Measurements from ENCODE around the gene TXNRD2.
"Not testable (repeated sequence)": the region's sequence is repeated elsewhere in the genome, so short reads cannot be mapped to it uniquely, and the experiment has no call there.

Gene TXNRD2

GRCh38 chr22:19841641-19842392, 99.8 kb downstream of the TXNRD2 start:
- FAIRE-seq: no peak

GRCh38 chr22:19840955-19841640, 100.5 kb downstream of the TXNRD2 start:
- no peak for FAIRE-seq

- no peak for FAIRE-seq
Measured at GRCh38 chr22:19840059-19840458, 101.6 kb downstream of the TXNRD2 start.

- FAIRE-seq: no peak
Measured at GRCh38 chr22:19837915-19838314, 103.7 kb downstream of the TXNRD2 start.

GRCh38 chr22:19836512-19836911, 105.1 kb downstream of the TXNRD2 start:
- FAIRE-seq: peak; percentile 17

GRCh38 chr22:19834599-19834998, 107.0 kb downstream of the TXNRD2 start:
- FAIRE-seq: no peak

- FAIRE-seq: not testable (repeated sequence)
Measured at GRCh38 chr22:19833327-19833726, 108.3 kb downstream of the TXNRD2 start.

GRCh38 chr22:19832476-19833108, 109.0 kb downstream of the TXNRD2 start:
- FAIRE-seq: no peak

GRCh38 chr22:19831979-19832378, 109.6 kb downstream of the TXNRD2 start:
- not testable (repeated sequence) for FAIRE-seq

- FAIRE-seq: no peak
Measured at GRCh38 chr22:19831016-19831415, 110.6 kb downstream of the TXNRD2 start.

GRCh38 chr22:19828035-19828401, 113.6 kb downstream of the TXNRD2 start:
- FAIRE-seq: no peak

- no peak for FAIRE-seq
Measured at GRCh38 chr22:19827341-19828034, 114.1 kb downstream of the TXNRD2 start.

GRCh38 chr22:19826619-19826950, 115.0 kb downstream of the TXNRD2 start:
- FAIRE-seq: no peak

GRCh38 chr22:19825904-19826618, 115.6 kb downstream of the TXNRD2 start:
- FAIRE-seq: no peak

All from G401.6 (cell line).